ENCODE measurements around the gene ADGRL1.
"Not testable (repeated sequence)": the region's sequence is repeated elsewhere in the genome, so short reads cannot be mapped to it uniquely, and the experiment has no call there.

GRCh38 chr19:14247548-14248471 lies 41.8 kb upstream of the ADGRL1 start:
- not testable (repeated sequence) for TF ChIP-seq EP300 (IDR thresholded peaks at IDR 0.05; ENCODE audit: borderline replicate concordance in 1 of 2, low read depth in 1 of 2, low read length in 1 of 2); SIN3A (IDR thresholded peaks at IDR 0.05; ENCODE audit: borderline replicate concordance, low read depth, low read length); CTCF (IDR thresholded peaks at IDR 0.05); POLR2AphosphoS5 (IDR thresholded peaks at IDR 0.05; ENCODE audit: low read depth, low read length); REST (IDR thresholded peaks at IDR 0.05; ENCODE audit: low read depth, low read length)
